CD4-positive, alpha-beta T cell (primary cell): ENCODE data around the gene RAD54L2. TPM values are rescaled to one million over a fixed set of nuclear protein-coding genes. Genes with fewer than 3 reads are reported as not detected.

Source experiments
- ATAC-seq: fragments of 200-7000 bp; cut with Tn5 transposase; one replicate; pipeline ENCODE4 v1.10.0; 2022; ENCODE audit warnings: mild to moderate bottlenecking; ENCODE audit not compliant: poor library complexity
- CTCF ChIA-PET: fragments of 350-600 bp; sonication (Branson Sonifier 250); formaldehyde crosslinking; loops from one replicate; lab custom pipeline; 2021; ENCODE audit warnings: antibody characterized with exemption, inconsistent platforms; lab: Charles Lee
- POLR2A ChIA-PET: fragments of 350-600 bp; sonication (Branson Sonifier 250); formaldehyde crosslinking; loops from one replicate; lab custom pipeline; 2021; ENCODE audit warnings: antibody characterized with exemption, inconsistent platforms; lab: Charles Lee
- DNase-seq, 14 experiments: peaks; one replicate each; pipeline ENCODE4 v3.0.0-alpha.2; 2013 to 2020; ENCODE audit warnings: mixed read lengths in 2 of 14
- H3K27ac ChIP-seq, 2 donors: one replicate each; pipeline versions ENCODE4 v1.5.1 to v1.7.0; 2013; ENCODE audit warnings: low read length in 2 of 2, low read depth in 1 of 2, mild to moderate bottlenecking in 1 of 2
- H3K27me3 ChIP-seq, 2 experiments: 1 replicate in 1 of 2; 2 replicates in 1 of 2; pipeline versions ENCODE4 v1.6.1 to v1.7.0; 2013; ENCODE audit warnings: low read length in 2 of 2, control low read depth in 1 of 2, mild to moderate bottlenecking in 1 of 2, moderate library complexity in 1 of 2; ENCODE audit not compliant: insufficient read depth in 2 of 2, control insufficient read depth in 1 of 2
- H3K36me3 ChIP-seq: one replicate; pipeline ENCODE4 v1.6.1; 2013; ENCODE audit warnings: low read length, control low read depth; ENCODE audit not compliant: insufficient read depth
- H3K4me1 ChIP-seq: one replicate; pipeline ENCODE4 v1.6.1; 2013; ENCODE audit warnings: low read length, control low read depth; ENCODE audit not compliant: insufficient read depth
- H3K4me3 ChIP-seq: one replicate; pipeline ENCODE4 v1.5.1; 2013; ENCODE audit warnings: mild to moderate bottlenecking, low read length, moderate library complexity
- H3K9me3 ChIP-seq, 2 experiments: 1 replicate in 1 of 2; 2 replicates in 1 of 2; pipeline versions ENCODE4 v1.6.1 to v1.7.0; 2013; ENCODE audit warnings: low read length in 2 of 2, mild to moderate bottlenecking in 2 of 2, control low read depth in 1 of 2, moderate library complexity in 1 of 2; ENCODE audit not compliant: control insufficient read depth in 1 of 2, insufficient read depth in 1 of 2
- H3K27ac Mint-ChIP-seq: one replicate; pipeline ENCODE4 v1.8.0; 2020; ENCODE audit warnings: mixed read lengths
- H3K27me3 Mint-ChIP-seq: one replicate; pipeline ENCODE4 v1.8.0; 2021; ENCODE audit warnings: mixed read lengths
- H3K36me3 Mint-ChIP-seq: one replicate; pipeline ENCODE4 v1.8.0; 2021; ENCODE audit warnings: low read depth, mixed read lengths
- H3K4me1 Mint-ChIP-seq: one replicate; pipeline ENCODE4 v1.8.0; 2021; ENCODE audit warnings: low read depth, mixed read lengths
- H3K4me3 Mint-ChIP-seq: one replicate; pipeline ENCODE4 v1.8.0; 2020; ENCODE audit warnings: mild to moderate bottlenecking, mixed read lengths
- H3K9me3 Mint-ChIP-seq: one replicate; pipeline ENCODE4 v1.8.0; 2020; ENCODE audit warnings: mixed read lengths
- CTCF ChIP-seq: fragments of 200-600 bp; IDR thresholded peaks from one replicate; pipeline ENCODE4 v1.8.0; 2022; ENCODE audit warnings: antibody characterized with exemption, mild to moderate bottlenecking
- intact Hi-C, 2 experiments: fragments of 100-400 bp; cut with DNase I in 1 of 2; cut with micrococcal nuclease in 1 of 2; formaldehyde crosslinking; loops; one replicate each; pipeline versions ENCODE4 v1.15.1 to v1.9.0; 2023 to 2025; cut with DNase I, micrococcal nuclease
- total RNA-seq, 174 experiments: library from RNA in 2 of 174; stranded (reverse) in 2 of 174; gene quantifications; one replicate each; pipeline ENCODE4 v1.2.3 and lab custom pipeline; 2021 to 2026

RAD54L2 gene
- total RNA-seq, 2 experiments from 2014 or later = 39.9 to 41.7 TPM

DNA sequence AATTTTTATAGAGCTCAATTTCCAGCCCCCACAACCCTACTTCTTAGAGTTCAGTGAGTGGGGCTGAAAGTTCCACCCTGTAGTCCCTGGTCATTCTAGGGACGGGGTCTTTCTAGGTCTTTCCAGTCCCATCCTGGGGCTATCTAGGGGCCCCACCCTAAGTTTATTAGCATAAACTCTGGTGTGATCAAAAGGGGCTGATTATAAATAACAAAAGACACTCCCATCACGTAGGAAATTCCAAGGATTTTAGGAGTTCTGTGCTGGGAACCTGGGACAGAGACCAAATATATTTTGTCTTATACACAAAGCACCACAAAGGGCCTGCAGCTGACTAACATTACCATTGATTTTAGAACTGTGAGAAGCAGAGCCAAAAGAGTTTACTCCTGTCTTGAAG, 41.9 kb downstream of the RAD54L2 start:
- H3K4me3 ChIP-seq = no peak overlapping the region
- Mint-ChIP-seq H3K9me3 (no peaks in the 10 kb centered on the region), H3K27ac (no peak overlapping the region), H3K4me1 (peaks cover 34% of the 10 kb centered on the region), H3K4me3 (no peak overlapping the region), H3K27me3 (no peaks in the 10 kb centered on the region), H3K36me3 (peaks cover 46% of the 10 kb centered on the region)
- no peaks in the 10 kb centered on the region for H3K4me1 ChIP-seq
- no peak for DNase-seq
- H3K27me3 ChIP-seq = no peaks in the 10 kb centered on the region
- ChIA-PET POLR2A (no interaction called here), CTCF (no interaction called here)
- TF ChIP-seq CTCF = no peak
- H3K36me3 ChIP-seq = peaks cover 16% of the 10 kb centered on the region
- no peaks in the 10 kb centered on the region for H3K9me3 ChIP-seq
- no peak for ATAC-seq
- H3K27ac ChIP-seq = no peak overlapping the region
- intact Hi-C loops = no loop called here

DNA sequence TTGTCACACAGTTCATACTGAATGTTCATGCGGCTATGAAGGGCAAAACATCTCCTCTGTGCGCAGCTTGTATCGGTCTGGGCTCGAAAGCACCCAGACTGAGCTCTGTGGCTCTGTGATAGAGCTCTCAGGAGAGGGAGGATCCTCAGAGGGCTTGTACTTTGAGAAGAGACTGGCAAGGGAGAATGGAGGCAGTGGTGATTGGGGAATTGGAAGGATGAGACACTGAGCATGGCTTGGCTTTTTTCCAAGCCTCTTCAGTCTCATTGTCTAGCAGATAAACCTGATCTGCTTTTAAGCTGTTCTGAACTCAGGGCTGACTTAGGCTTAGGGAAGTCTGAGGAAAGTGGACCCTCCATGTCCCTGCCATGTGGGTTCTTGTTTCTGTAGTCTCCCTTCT, 43.0 kb downstream of the RAD54L2 start:
- no peak overlapping the region for H3K27ac ChIP-seq
- no peaks in the 10 kb centered on the region for H3K9me3 Mint-ChIP-seq
- no peak overlapping the region for H3K4me3 ChIP-seq
- ChIA-PET CTCF (no interaction called here), POLR2A (no interaction called here)
- no peaks in the 10 kb centered on the region for H3K27me3 ChIP-seq
- TF ChIP-seq CTCF = no peak
- H3K4me1 Mint-ChIP-seq = peaks cover 23% of the 10 kb centered on the region
- peaks cover 22% of the 10 kb centered on the region for H3K36me3 ChIP-seq
- ATAC-seq (no peak), DNase-seq (no peak)
- intact Hi-C loops = no loop called here
- H3K27me3 Mint-ChIP-seq = no peaks in the 10 kb centered on the region
- H3K36me3 Mint-ChIP-seq = peaks cover 42% of the 10 kb centered on the region
- H3K4me3 Mint-ChIP-seq = no peak overlapping the region
- no peak overlapping the region for H3K27ac Mint-ChIP-seq
- H3K9me3 ChIP-seq = no peaks in the 10 kb centered on the region
- no peaks in the 10 kb centered on the region for H3K4me1 ChIP-seq

- no peaks in the 10 kb centered on the region for H3K9me3 ChIP-seq
- peaks cover 30% of the 10 kb centered on the region for H3K36me3 Mint-ChIP-seq
- H3K4me3 Mint-ChIP-seq = no peak overlapping the region
- peaks cover 25% of the 10 kb centered on the region for H3K36me3 ChIP-seq
- ATAC-seq (no peak), DNase-seq (no peak)
- no peak overlapping the region for H3K27ac ChIP-seq
- intact Hi-C loops = no loop called here
- ChIA-PET CTCF (no interaction called here), POLR2A (no interaction called here)
- H3K4me1 Mint-ChIP-seq = peaks cover 23% of the 10 kb centered on the region
- no peaks in the 10 kb centered on the region for H3K27me3 Mint-ChIP-seq
- peaks cover 3% of the 10 kb centered on the region for H3K4me1 ChIP-seq
- no peaks in the 10 kb centered on the region for H3K27me3 ChIP-seq
- H3K9me3 Mint-ChIP-seq = no peaks in the 10 kb centered on the region
- TF ChIP-seq CTCF = no peak
- H3K27ac Mint-ChIP-seq = no peak overlapping the region
- H3K4me3 ChIP-seq = no peak overlapping the region
Observed at GRCh38 chr3:51585197-51585596, 46.7 kb downstream of the RAD54L2 start.
